NK-92 treated with Interleukin-12 subunit alpha and Interleukin-12 subunit beta, amount 100 ng/mL, for 24 hours (cell line): ENCODE data around the gene SMIM14.
"Not testable (repeated sequence)": the region's sequence is repeated elsewhere in the genome, so short reads cannot be mapped to it uniquely, and the experiment has no call there.

Source experiments
- DNase-seq: peaks from one replicate; lab custom pipeline; 2025; lab: John Stamatoyannopoulos, UW

The SMIM14 gene

GRCh38 chr4:39596971-39597370 lies 41.7 kb downstream of the SMIM14 start:
- no peak for DNase-seq

GRCh38 chr4:39591290-39591689 lies 47.4 kb downstream of the SMIM14 start:
- DNase-seq = no peak

- no peak for DNase-seq
Observed at GRCh38 chr4:39587881-39588280, 50.8 kb downstream of the SMIM14 start.

GRCh38 chr4:39574946-39575345 lies 63.7 kb downstream of the SMIM14 start:
- no peak for DNase-seq

GRCh38 chr4:39571504-39571903 lies 67.2 kb downstream of the SMIM14 start:
- no peak for DNase-seq

- DNase-seq = no peak
Observed at GRCh38 chr4:39571054-39571453, 67.6 kb downstream of the SMIM14 start.

- no peak for DNase-seq
Observed at GRCh38 chr4:39569209-39569608, 69.5 kb downstream of the SMIM14 start.

- DNase-seq = no peak
Observed at GRCh38 chr4:39568805-39569204, 69.9 kb downstream of the SMIM14 start.

GRCh38 chr4:39565878-39566600 lies 72.6 kb downstream of the SMIM14 start:
- DNase-seq = no peak

- no peak for DNase-seq
Observed at GRCh38 chr4:39563346-39563847, 75.3 kb downstream of the SMIM14 start.

- DNase-seq = no peak
Observed at GRCh38 chr4:39562792-39563191, 75.9 kb downstream of the SMIM14 start.

GRCh38 chr4:39559626-39560025 lies 79.0 kb downstream of the SMIM14 start:
- DNase-seq = no peak

GRCh38 chr4:39555472-39555871 lies 83.2 kb downstream of the SMIM14 start:
- no peak for DNase-seq

GRCh38 chr4:39548425-39549067 lies 90.1 kb downstream of the SMIM14 start:
- no peak for DNase-seq

- no peak for DNase-seq
Observed at GRCh38 chr4:39544580-39545315, 93.9 kb downstream of the SMIM14 start.

GRCh38 chr4:39544080-39544479 lies 94.6 kb downstream of the SMIM14 start:
- DNase-seq = not testable (repeated sequence)

- DNase-seq = no peak
Observed at GRCh38 chr4:39543034-39543433, 95.6 kb downstream of the SMIM14 start.

GRCh38 chr4:39542611-39543012 lies 96.1 kb downstream of the SMIM14 start:
- DNase-seq = no peak

GRCh38 chr4:39541987-39542610 lies 96.6 kb downstream of the SMIM14 start:
- DNase-seq = no peak

GRCh38 chr4:39539089-39539611 lies 99.5 kb downstream of the SMIM14 start:
- DNase-seq = no peak

- DNase-seq = no peak
Observed at GRCh38 chr4:39533541-39533940, 105.1 kb downstream of the SMIM14 start.

GRCh38 chr4:39532237-39532636 lies 106.4 kb downstream of the SMIM14 start:
- not testable (repeated sequence) for DNase-seq
